Measurements from ENCODE around the gene ASCL1.

Gene ASCL1

GRCh38 chr12:102957339-102958050 lies at the start of gene ASCL1:
TSS of gene ASCL1 (plus strand) at chr12:102957674. CDS start at chr12:102958245, 571 bp downstream.
- no peak for DNase-seq (ENCODE audit: extremely low read depth, low read depth)
- no peak for TF ChIP-seq CTCF (IDR thresholded peaks at IDR 0.05; ENCODE audit: low read depth, low read length)

- no peak for DNase-seq (ENCODE audit: extremely low read depth, low read depth)
- no peak for TF ChIP-seq CTCF (IDR thresholded peaks at IDR 0.05; ENCODE audit: low read depth, low read length)
Observed at GRCh38 chr12:102907918-102908317, 49.6 kb upstream of the ASCL1 start.

- DNase-seq (ENCODE audit: extremely low read depth, low read depth): no peak
- no peak for TF ChIP-seq CTCF (IDR thresholded peaks at IDR 0.05; ENCODE audit: low read depth, low read length)
Observed at GRCh38 chr12:102910137-102910536, 47.3 kb upstream of the ASCL1 start.

GRCh38 chr12:102910792-102911191 lies 46.7 kb upstream of the ASCL1 start:
- no peak for DNase-seq (ENCODE audit: extremely low read depth, low read depth)
- TF ChIP-seq CTCF (IDR thresholded peaks at IDR 0.05; ENCODE audit: low read depth, low read length): no peak

GRCh38 chr12:102911320-102911719 lies 46.2 kb upstream of the ASCL1 start:
- no peak for TF ChIP-seq CTCF (IDR thresholded peaks at IDR 0.05; ENCODE audit: low read depth, low read length)
- DNase-seq (ENCODE audit: extremely low read depth, low read depth): no peak

- no peak for TF ChIP-seq CTCF (IDR thresholded peaks at IDR 0.05; ENCODE audit: low read depth, low read length)
Observed at GRCh38 chr12:102912258-102912657, 45.2 kb upstream of the ASCL1 start.

GRCh38 chr12:102913453-102914226 lies 43.8 kb upstream of the ASCL1 start:
- no peak for TF ChIP-seq CTCF (IDR thresholded peaks at IDR 0.05; ENCODE audit: low read depth, low read length)
- DNase-seq (ENCODE audit: extremely low read depth, low read depth): no peak

More at GRCh38 chr12:102912258-102912657, 45.2 kb upstream of the ASCL1 start:
- DNase-seq (ENCODE audit: extremely low read depth, low read depth): no peak

Data from AG09319 (cell line).